H9 (cell line): ENCODE measurements around the gene ESRRB. TPM values are rescaled to one million over a fixed set of nuclear protein-coding genes. Genes with fewer than 3 reads are reported as not detected.

Experiments used
- DNase-seq: peaks from one replicate; pipeline ENCODE4 v3.0.0-alpha.2; 2017
- H2AFZ ChIP-seq: one replicate; pipeline ENCODE4 v1.6.1; 2013; ENCODE audit warnings: mild to moderate bottlenecking, low read length, control low read depth, moderate library complexity
- H2AK5ac ChIP-seq: 2 replicates; pipeline ENCODE4 v1.6.1; 2013; ENCODE audit warnings: low read length, control low read depth, mixed read lengths; ENCODE audit not compliant: insufficient read length
- H2BK120ac ChIP-seq: one replicate; pipeline ENCODE4 v1.6.1; 2013; ENCODE audit warnings: low read depth, mild to moderate bottlenecking, low read length, control low read depth, inconsistent platforms; ENCODE audit not compliant: poor library complexity, severe bottlenecking
- H2BK12ac ChIP-seq: 2 replicates; pipeline ENCODE4 v1.6.1; 2013; ENCODE audit warnings: low read length, control low read depth, mixed read lengths, low read depth; ENCODE audit not compliant: insufficient read length
- H2BK15ac ChIP-seq: 2 replicates; pipeline ENCODE4 v1.6.1; 2013; ENCODE audit warnings: low read depth, low read length, control low read depth
- H2BK20ac ChIP-seq: one replicate; pipeline ENCODE4 v1.6.1; 2013; ENCODE audit warnings: low read depth, mild to moderate bottlenecking, low read length, control low read depth, inconsistent platforms; ENCODE audit not compliant: poor library complexity, severe bottlenecking
- H2BK5ac ChIP-seq: 2 replicates; pipeline ENCODE4 v1.6.1; 2013; ENCODE audit warnings: low read length, control low read depth, mixed read lengths; ENCODE audit not compliant: insufficient read length
- H3K14ac ChIP-seq: 2 replicates; pipeline ENCODE4 v1.6.1; 2013; ENCODE audit warnings: low read length, control low read depth; ENCODE audit not compliant: insufficient read depth
- H3K18ac ChIP-seq: 2 replicates; pipeline ENCODE4 v1.6.1; 2013; ENCODE audit warnings: low read depth, mild to moderate bottlenecking, mixed read lengths, low read length, control low read depth; ENCODE audit not compliant: insufficient read length
- H3K23ac ChIP-seq: 2 replicates; pipeline ENCODE4 v1.6.1; 2013; ENCODE audit warnings: low read length, control low read depth, mixed read lengths, low read depth; ENCODE audit not compliant: insufficient read length
- H3K23me2 ChIP-seq: 2 replicates; pipeline ENCODE4 v1.6.1; 2013; ENCODE audit warnings: low read depth, mild to moderate bottlenecking, mixed read lengths, low read length, control low read depth; ENCODE audit not compliant: insufficient read length, poor library complexity, severe bottlenecking
- H3K27ac ChIP-seq: 2 replicates; pipeline ENCODE4 v1.5.1; 2013; ENCODE audit warnings: low read length, control low read depth, mixed read lengths, low read depth; ENCODE audit not compliant: insufficient read length
- H3K27me3 ChIP-seq: 2 replicates; pipeline ENCODE4 v1.6.1; 2013; ENCODE audit warnings: low read length, control low read depth, inconsistent platforms; ENCODE audit not compliant: insufficient read depth
- H3K4ac ChIP-seq: 2 replicates; pipeline ENCODE4 v1.6.1; 2013; ENCODE audit warnings: low read depth, mild to moderate bottlenecking, control low read depth, inconsistent platforms, low read length, moderate library complexity
- H3K4me1 ChIP-seq: 2 replicates; pipeline ENCODE4 v1.6.1; 2013; ENCODE audit warnings: low read length, control low read depth, inconsistent platforms; ENCODE audit not compliant: insufficient read depth
- H3K4me2 ChIP-seq: 2 replicates; pipeline ENCODE4 v1.6.1; 2013; ENCODE audit warnings: low read length, control low read depth, mixed read lengths; ENCODE audit not compliant: insufficient read length, insufficient read depth
- H3K56ac ChIP-seq: 2 replicates; pipeline ENCODE4 v1.6.1; 2013; ENCODE audit warnings: low read depth, mild to moderate bottlenecking, mixed read lengths, low read length, control low read depth; ENCODE audit not compliant: insufficient read length
- H3K79me1 ChIP-seq: 2 replicates; pipeline ENCODE4 v1.6.1; 2013; ENCODE audit warnings: low read depth, mild to moderate bottlenecking, moderate library complexity, low read length, control low read depth, inconsistent platforms; ENCODE audit not compliant: insufficient read depth, poor library complexity, severe bottlenecking
- H3K79me2 ChIP-seq: 2 replicates; pipeline ENCODE4 v1.6.1; 2013; ENCODE audit warnings: low read length, control low read depth, inconsistent platforms; ENCODE audit not compliant: insufficient read depth
- H3K9ac ChIP-seq: 2 replicates; pipeline ENCODE4 v1.6.1; 2013; ENCODE audit warnings: low read length, control low read depth, mixed read lengths; ENCODE audit not compliant: insufficient read length; ENCODE audit errors: extremely low read depth
- H3K9me3 ChIP-seq: one replicate; pipeline ENCODE4 v1.6.1; 2013; ENCODE audit warnings: low read depth, low read length, inconsistent platforms; ENCODE audit not compliant: control insufficient read depth
- H3T11ph ChIP-seq: one replicate; pipeline ENCODE4 v1.6.1; 2013; ENCODE audit warnings: mild to moderate bottlenecking, low read length, control low read depth, inconsistent platforms
- H4K20me1 ChIP-seq: one replicate; pipeline ENCODE4 v1.6.1; 2013; ENCODE audit not compliant: control insufficient read depth, insufficient read length, insufficient read depth
- H4K5ac ChIP-seq: 2 replicates; pipeline ENCODE4 v1.6.1; 2013; ENCODE audit warnings: low read depth, mild to moderate bottlenecking, mixed read lengths, low read length, control low read depth; ENCODE audit not compliant: insufficient read length
- H4K8ac ChIP-seq: replicated peaks from 2 replicates; pipeline ENCODE4 v1.6.1; 2013; ENCODE audit warnings: low read length, control low read depth, mixed read lengths, low read depth; ENCODE audit not compliant: insufficient read length
- H4K91ac ChIP-seq: 2 replicates; pipeline ENCODE4 v1.6.1; 2013; ENCODE audit warnings: low read depth, mild to moderate bottlenecking, moderate library complexity, mixed read lengths, low read length, control low read depth; ENCODE audit not compliant: insufficient read length
- H3K27ac Mint-ChIP-seq, 3 experiments: 2 replicates in 2 of 3; 3 replicates in 1 of 3; pipeline ENCODE4 v1.8.0; 2020 to 2021; ENCODE audit warnings: mixed read lengths in 3 of 3, mild to moderate bottlenecking in 1 of 3, moderate library complexity in 1 of 3
- H3K27me3 Mint-ChIP-seq: 2 replicates; pipeline ENCODE4 v1.8.0; 2021; ENCODE audit warnings: low read depth, mild to moderate bottlenecking, moderate library complexity, mixed read lengths
- H3K36me3 Mint-ChIP-seq, 3 experiments: 2 replicates in 2 of 3; 3 replicates in 1 of 3; pipeline ENCODE4 v1.8.0; 2020 to 2021; ENCODE audit warnings: low read depth in 3 of 3, mixed read lengths in 3 of 3; ENCODE audit not compliant: insufficient read depth in 1 of 3
- H3K4me1 Mint-ChIP-seq, 2 experiments: 2 replicates each; pipeline ENCODE4 v1.8.0; 2020; ENCODE audit warnings: mixed read lengths in 2 of 2
- H3K4me3 Mint-ChIP-seq, 2 experiments: 2 replicates in 1 of 2; 3 replicates in 1 of 2; pipeline ENCODE4 v1.8.0; 2020 to 2021; ENCODE audit warnings: mild to moderate bottlenecking in 2 of 2, mixed read lengths in 2 of 2, moderate library complexity in 1 of 2
- H3K9me3 Mint-ChIP-seq, 2 experiments: 2 replicates in 1 of 2; 3 replicates in 1 of 2; pipeline ENCODE4 v1.8.0; 2020; ENCODE audit warnings: mild to moderate bottlenecking in 2 of 2, mixed read lengths in 2 of 2, moderate library complexity in 1 of 2
- CTCF ChIP-seq: fragments of 200-600 bp; sonication (generic); conservative IDR thresholded peaks from 3 replicates; pipeline ENCODE4 v1.8.0; 2021; ENCODE audit warnings: antibody characterized with exemption, mild to moderate bottlenecking
- WGBS: extraction: QIAGEN DNeasy Blood & Tissue Kit; methylation state at CpG from one replicate; pipeline ENCODE4 v1.1.7; 2013; ENCODE audit warnings: missing lambda C conversion rate, low lambda C conversion rate, mixed read lengths; ENCODE audit not compliant: insufficient read length; ENCODE audit errors: extremely low coverage; 5-methylcytosine and 5-hydroxymethylcytosine counted together
- total RNA-seq: library from RNA; stranded (reverse); gene quantifications from 2 replicates; pipeline ENCODE4 v1.2.1, GENCODE V29; 2021

Gene ESRRB
- total RNA-seq, 1 experiment from 2014 or later = 0.11 TPM

- Mint-ChIP-seq H3K27ac (no peak overlapping the region), H3K4me1 (peaks cover 2 to 8% of the 10 kb centered on the region in 2 experiments; a peak in 3 of 4 replicates), H3K27me3 (peaks cover 76% of the 10 kb centered on the region), H3K36me3 (no peaks in the 10 kb centered on the region), H3K4me3 (no peak overlapping the region), H3K9me3 (peaks cover 0 to 2% of the 10 kb centered on the region in 2 experiments; a peak in 1 of 5 replicates)
- H2AK5ac ChIP-seq = no peak overlapping the region
- no peak overlapping the region for H3K56ac ChIP-seq
- no peaks in the 10 kb centered on the region for H3K79me1 ChIP-seq
- no peak overlapping the region for H3K4ac ChIP-seq
- H3K27ac ChIP-seq = no peak overlapping the region
- no peak overlapping the region for H2BK15ac ChIP-seq
- WGBS = no CpG with 5 or more reads among the region's 1 CpG
- peaks cover 5% of the 10 kb centered on the region; the same call in 1 of the 2 replicates for H3K4me1 ChIP-seq
- no peak overlapping the region for H3K14ac ChIP-seq
- no peak overlapping the region for H3K18ac ChIP-seq
- no peak overlapping the region for H3K9ac ChIP-seq
- no peak overlapping the region for H2BK20ac ChIP-seq
- H2AFZ ChIP-seq = no peak overlapping the region
- H4K8ac ChIP-seq = no peak overlapping the region
- no peak overlapping the region for H2BK5ac ChIP-seq
- no peak overlapping the region for H3K4me2 ChIP-seq
- no peaks in the 10 kb centered on the region for H3K23me2 ChIP-seq
- H2BK12ac ChIP-seq = no peak overlapping the region
- H3T11ph ChIP-seq = no peak overlapping the region
- H4K91ac ChIP-seq = no peak overlapping the region
- TF ChIP-seq CTCF = no peak
- DNase-seq = no peak
- H3K9me3 ChIP-seq = no peaks in the 10 kb centered on the region
- no peak overlapping the region for H2BK120ac ChIP-seq
- H4K5ac ChIP-seq = no peak overlapping the region
- H3K79me2 ChIP-seq = no peaks in the 10 kb centered on the region
- H3K23ac ChIP-seq = no peak overlapping the region
- H3K27me3 ChIP-seq = peaks cover 16% of the 10 kb centered on the region
- no peaks in the 10 kb centered on the region for H4K20me1 ChIP-seq
Observed at GRCh38 chr14:76382495-76382832, 6.5 kb downstream of the ESRRB start.
